ENCODE data around the gene PRSS16. TPM values are rescaled to one million over a fixed set of nuclear protein-coding genes. Genes with fewer than 3 reads are reported as not detected.

PRSS16 gene
- total RNA-seq, 1 donor from 2014 or later, result 15.1 TPM

DNA sequence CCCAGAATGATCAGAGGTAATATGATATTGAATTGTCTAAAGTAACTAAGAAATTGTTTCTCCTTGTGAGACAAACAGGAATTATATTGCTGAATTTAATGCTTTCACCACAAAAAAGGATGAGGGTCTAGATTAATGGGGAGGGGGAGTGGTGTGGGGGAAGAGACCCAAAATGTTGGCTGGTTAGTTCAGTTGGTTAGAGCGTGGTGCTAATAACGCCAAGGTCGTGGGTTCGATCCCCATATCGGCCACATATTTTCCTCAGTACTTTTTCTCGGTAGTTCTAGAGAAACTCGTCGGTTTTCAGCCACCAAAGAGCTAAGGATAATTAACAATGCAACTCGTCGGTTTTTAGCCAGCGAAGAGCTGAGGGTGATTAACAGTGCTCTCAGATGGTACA lies 26.3 kb downstream of the PRSS16 start:
- Histone ChIP-seq H3K27ac (no peak overlapping the region), H3K4me3 (no peak overlapping the region), H3K4me1 (no peaks in the 10 kb centered on the region), H3K9me3 (no peaks in the 10 kb centered on the region), H3K27me3 (peaks cover 75% of the 10 kb centered on the region), H3K36me3 (no peaks in the 10 kb centered on the region)
- ATAC-seq (no peak), DNase-seq (no peak)
- TF ChIP-seq, protein P1, sequence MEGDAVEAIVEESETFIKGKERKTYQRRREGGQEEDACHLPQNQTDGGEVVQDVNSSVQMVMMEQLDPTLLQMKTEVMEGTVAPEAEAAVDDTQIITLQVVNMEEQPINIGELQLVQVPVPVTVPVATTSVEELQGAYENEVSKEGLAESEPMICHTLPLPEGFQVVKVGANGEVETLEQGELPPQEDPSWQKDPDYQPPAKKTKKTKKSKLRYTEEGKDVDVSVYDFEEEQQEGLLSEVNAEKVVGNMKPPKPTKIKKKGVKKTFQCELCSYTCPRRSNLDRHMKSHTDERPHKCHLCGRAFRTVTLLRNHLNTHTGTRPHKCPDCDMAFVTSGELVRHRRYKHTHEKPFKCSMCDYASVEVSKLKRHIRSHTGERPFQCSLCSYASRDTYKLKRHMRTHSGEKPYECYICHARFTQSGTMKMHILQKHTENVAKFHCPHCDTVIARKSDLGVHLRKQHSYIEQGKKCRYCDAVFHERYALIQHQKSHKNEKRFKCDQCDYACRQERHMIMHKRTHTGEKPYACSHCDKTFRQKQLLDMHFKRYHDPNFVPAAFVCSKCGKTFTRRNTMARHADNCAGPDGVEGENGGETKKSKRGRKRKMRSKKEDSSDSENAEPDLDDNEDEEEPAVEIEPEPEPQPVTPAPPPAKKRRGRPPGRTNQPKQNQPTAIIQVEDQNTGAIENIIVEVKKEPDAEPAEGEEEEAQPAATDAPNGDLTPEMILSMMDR (IDR thresholded peaks at IDR 0.05), result no peak
- intact Hi-C loops (cut with DNase I), result no loop called here

DNA sequence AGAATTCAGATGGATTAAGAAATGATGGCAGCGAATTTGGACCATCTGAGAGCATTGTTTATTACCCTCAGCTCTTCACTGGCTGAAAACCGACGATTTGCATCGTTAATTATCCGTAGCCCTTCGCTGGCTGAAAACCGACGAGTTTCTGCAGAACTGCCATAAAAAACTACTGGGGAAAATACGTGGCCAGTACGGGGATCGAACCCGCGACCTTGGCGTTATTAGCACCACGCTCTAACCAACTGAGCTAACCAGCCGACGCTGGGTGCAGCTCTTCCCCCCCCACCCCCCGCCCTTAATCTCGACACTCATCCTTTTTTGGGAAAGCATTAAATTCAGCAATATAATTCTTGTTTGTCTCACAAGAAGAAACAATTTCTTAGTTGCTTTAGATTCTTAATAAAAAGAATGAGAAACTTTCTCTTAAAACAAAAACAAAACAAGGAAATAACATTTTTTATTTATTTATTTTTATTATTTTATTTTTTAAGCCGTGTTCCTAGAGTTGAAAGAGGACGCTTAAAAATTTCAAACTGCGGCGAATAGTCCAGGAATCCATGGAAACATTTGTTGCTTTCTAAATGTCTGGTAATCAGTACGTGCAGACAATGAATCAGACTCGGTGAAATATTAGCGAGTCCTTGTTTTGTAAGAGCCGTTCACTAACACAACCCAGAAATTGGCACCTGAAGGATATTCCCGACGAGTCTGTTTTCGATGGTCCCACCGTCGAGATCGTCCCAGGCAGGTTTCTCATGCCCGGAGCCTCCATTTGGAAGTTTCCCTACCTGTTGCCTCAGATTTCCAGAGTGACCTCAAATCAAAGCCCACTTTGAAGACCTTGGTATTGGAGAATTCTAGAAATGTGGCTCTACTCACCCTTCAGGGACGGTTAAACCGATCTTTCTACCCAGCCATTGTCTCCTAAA lies 27.8 kb downstream of the PRSS16 start:
- Histone ChIP-seq H3K36me3 (no peaks in the 10 kb centered on the region), H3K9me3 (no peaks in the 10 kb centered on the region), H3K4me1 (no peaks in the 10 kb centered on the region), H3K27me3 (peaks cover 77% of the 10 kb centered on the region), H3K4me3 (no peak overlapping the region), H3K27ac (no peak overlapping the region)
- no peak for DNase-seq
- intact Hi-C loops (cut with DNase I), result no loop called here
- no peak for ATAC-seq
- TF ChIP-seq, protein P1 (IDR thresholded peaks at IDR 0.05), result no peak

DNA sequence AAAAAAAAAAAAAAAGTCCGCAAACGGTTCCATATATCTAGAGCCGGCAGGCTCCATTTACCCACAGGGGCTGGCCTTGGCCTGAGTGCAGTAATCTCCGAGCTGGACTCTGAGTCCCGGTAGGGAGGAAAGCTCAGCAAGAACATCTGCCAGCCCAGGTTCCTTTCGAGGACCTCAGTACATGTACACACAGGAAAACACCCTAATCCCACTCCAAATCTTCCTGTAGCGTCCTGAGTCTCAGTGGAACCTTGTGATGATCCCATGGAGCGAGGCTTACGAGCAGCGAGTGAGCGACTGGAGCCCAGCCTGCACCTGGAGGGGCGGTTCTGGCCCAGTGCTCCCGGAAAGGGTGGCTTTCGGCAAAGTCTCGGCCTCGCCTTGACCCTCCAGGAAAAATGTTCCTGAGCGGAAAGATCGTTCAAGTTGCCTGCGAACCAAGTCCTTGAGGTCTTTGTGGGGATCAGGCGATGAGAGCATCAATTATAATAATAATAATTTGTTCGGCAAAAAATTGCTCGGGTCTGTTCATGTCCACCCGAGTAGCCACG lies 32.1 kb downstream of the PRSS16 start:
- ATAC-seq, result no peak
- H3K36me3 ChIP-seq, result no peaks in the 10 kb centered on the region
- H3K27me3 ChIP-seq, result peaks cover 98% of the 10 kb centered on the region
- no peak for DNase-seq
- no peaks in the 10 kb centered on the region for H3K9me3 ChIP-seq
- no peak overlapping the region for H3K4me3 ChIP-seq
- intact Hi-C loops (cut with DNase I), result no loop called here
- TF ChIP-seq, protein P1 (IDR thresholded peaks at IDR 0.05), result no peak
- H3K4me1 ChIP-seq, result no peaks in the 10 kb centered on the region
- H3K27ac ChIP-seq, result no peak overlapping the region

DNA sequence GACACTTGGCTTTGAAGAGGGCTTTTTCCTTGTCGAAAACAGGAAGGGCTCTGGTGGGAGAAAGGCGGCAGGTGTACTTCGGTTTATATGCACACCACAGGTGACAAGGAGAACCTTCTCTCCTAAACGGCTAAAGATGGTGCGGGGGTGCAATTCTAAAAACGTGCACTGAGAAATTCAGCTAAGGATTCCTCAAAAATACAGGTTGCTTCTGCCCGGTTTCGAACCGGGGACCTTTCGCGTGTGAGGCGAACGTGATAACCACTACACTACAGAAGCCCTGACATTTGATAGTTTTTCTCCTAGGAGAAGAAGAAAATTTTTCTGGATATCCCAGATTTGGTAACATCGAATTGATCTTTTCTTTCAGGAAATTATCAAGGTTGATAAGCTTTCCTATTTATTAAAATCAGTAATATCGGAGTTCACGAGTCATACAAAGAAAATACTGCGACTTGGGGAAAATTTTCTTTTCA lies 32.6 kb downstream of the PRSS16 start:
- DNase-seq, result no peak
- H3K27me3 ChIP-seq, result peaks cover 98% of the 10 kb centered on the region

DNA sequence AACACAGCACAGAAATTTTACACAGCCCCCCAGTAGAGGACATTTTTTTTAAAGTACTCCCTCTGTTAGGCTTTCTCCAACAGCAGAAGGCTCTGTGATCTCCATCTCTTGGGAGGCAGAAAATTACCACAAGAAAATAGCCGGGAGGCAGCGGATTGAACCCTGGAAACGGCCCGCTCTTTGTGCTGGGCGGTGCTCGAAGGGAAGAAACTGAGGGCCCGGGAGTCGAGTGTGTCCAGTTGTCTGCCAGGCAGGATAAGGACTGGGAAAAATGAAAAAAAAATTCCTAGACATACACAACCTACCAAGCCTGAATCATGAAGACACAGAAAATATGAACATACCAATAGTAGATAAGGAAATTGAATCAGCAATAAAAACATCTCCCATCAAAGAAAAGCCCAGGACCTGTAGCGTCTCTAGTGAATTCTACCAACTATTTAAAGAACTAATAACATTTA lies 33.1 kb downstream of the PRSS16 start:
- H3K4me1 ChIP-seq, result no peaks in the 10 kb centered on the region
- ATAC-seq, result no peak
- no peaks in the 10 kb centered on the region for H3K36me3 ChIP-seq
- intact Hi-C loops (cut with DNase I), result no loop called here
- no peaks in the 10 kb centered on the region for H3K9me3 ChIP-seq
- H3K27me3 ChIP-seq, result peaks cover 100% of the 10 kb centered on the region
- H3K27ac ChIP-seq, result no peak overlapping the region
- DNase-seq, result no peak
- no peak overlapping the region for H3K4me3 ChIP-seq
- TF ChIP-seq, protein P1 (IDR thresholded peaks at IDR 0.05), result no peak

More for the DNA sequence above, 32.6 kb downstream of the PRSS16 start:
- TF ChIP-seq, protein P1 (IDR thresholded peaks at IDR 0.05), result no peak
- Histone ChIP-seq H3K36me3 (no peaks in the 10 kb centered on the region), H3K4me1 (no peaks in the 10 kb centered on the region), H3K4me3 (no peak overlapping the region), H3K9me3 (no peaks in the 10 kb centered on the region), H3K27ac (no peak overlapping the region)
- no peak for ATAC-seq
- intact Hi-C loops (cut with DNase I), result no loop called here

Measured in upper lobe of right lung (tissue), 1 donor.